ENCODE results near the gene HPSE2.

The HPSE2 gene

DNA sequence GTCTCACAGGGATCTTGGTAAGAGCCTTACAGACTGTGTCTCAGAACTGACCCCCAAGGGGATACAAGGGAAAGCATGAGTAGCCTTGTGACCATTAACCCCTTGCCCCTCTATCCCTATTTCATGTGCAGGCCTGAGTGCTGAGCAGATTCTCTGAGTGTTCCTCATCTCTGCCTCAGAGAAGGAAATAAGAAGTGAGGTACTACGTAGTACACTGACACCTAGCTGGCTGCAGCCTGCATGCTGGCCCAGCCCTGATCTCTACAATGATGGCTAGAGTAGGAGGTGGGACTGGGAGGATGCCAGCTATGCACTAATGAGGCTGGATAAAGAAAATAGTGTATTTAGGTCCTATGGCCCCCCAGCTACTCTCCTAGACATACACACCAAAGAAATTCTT is 614.0 kb downstream of the HPSE2 start:
- Histone ChIP-seq H3K79me2 (no peaks in the 10 kb centered on the region), H3K4me1 (no peaks in the 10 kb centered on the region), H3K4me3 (ENCODE audit: low read depth, low read length) (no peak overlapping the region), H2AFZ (no peak overlapping the region), H3K9me3 (ENCODE audit: control insufficient read depth, low read length) (no peaks in the 10 kb centered on the region), H3K36me3 (ENCODE audit: control insufficient read depth, insufficient read depth, low read length) (no peaks in the 10 kb centered on the region), H3K27me3 (ENCODE audit: control insufficient read depth, insufficient read depth, low read length) (no peaks in the 10 kb centered on the region), H3K9ac (no peak overlapping the region), H3K27ac (no peak overlapping the region), H3K4me2 (ENCODE audit: low read length) (no peak overlapping the region)
- TF ChIP-seq, protein P1, sequence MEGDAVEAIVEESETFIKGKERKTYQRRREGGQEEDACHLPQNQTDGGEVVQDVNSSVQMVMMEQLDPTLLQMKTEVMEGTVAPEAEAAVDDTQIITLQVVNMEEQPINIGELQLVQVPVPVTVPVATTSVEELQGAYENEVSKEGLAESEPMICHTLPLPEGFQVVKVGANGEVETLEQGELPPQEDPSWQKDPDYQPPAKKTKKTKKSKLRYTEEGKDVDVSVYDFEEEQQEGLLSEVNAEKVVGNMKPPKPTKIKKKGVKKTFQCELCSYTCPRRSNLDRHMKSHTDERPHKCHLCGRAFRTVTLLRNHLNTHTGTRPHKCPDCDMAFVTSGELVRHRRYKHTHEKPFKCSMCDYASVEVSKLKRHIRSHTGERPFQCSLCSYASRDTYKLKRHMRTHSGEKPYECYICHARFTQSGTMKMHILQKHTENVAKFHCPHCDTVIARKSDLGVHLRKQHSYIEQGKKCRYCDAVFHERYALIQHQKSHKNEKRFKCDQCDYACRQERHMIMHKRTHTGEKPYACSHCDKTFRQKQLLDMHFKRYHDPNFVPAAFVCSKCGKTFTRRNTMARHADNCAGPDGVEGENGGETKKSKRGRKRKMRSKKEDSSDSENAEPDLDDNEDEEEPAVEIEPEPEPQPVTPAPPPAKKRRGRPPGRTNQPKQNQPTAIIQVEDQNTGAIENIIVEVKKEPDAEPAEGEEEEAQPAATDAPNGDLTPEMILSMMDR (IDR thresholded peaks at IDR 0.05), result no peak

DNA sequence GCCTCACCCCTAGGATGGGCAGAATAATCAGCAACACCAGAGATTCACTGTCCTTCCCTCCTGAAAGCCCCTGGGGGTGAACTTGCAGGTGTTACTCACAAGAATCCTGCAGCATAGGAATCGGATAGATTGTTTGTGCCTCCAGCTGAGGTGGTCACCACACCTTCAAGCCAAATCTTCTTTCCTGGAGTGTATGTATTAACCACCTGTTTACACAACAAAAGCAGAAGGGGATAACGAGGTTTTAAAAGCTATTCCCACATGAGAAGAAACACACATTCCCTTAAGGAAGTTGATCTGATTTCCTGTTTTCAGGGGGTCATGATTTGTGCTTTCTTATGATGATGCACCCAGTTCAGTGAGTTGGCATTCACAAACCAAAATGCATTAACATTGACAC is 615.1 kb downstream of the HPSE2 start:
- H3K36me3 ChIP-seq (ENCODE audit: control insufficient read depth, insufficient read depth, low read length), result no peaks in the 10 kb centered on the region
- no peaks in the 10 kb centered on the region for H3K79me2 ChIP-seq
- no peak overlapping the region for H3K9ac ChIP-seq
- no peak overlapping the region for H3K27ac ChIP-seq
- no peak overlapping the region for H3K4me3 ChIP-seq (ENCODE audit: low read depth, low read length)
- no peak overlapping the region for H2AFZ ChIP-seq
- TF ChIP-seq, protein P1 (IDR thresholded peaks at IDR 0.05), result no peak
- no peaks in the 10 kb centered on the region for H3K9me3 ChIP-seq (ENCODE audit: control insufficient read depth, low read length)
- H3K4me2 ChIP-seq (ENCODE audit: low read length), result no peak overlapping the region
- no peaks in the 10 kb centered on the region for H3K27me3 ChIP-seq (ENCODE audit: control insufficient read depth, insufficient read depth, low read length)
- no peaks in the 10 kb centered on the region for H3K4me1 ChIP-seq

DNA sequence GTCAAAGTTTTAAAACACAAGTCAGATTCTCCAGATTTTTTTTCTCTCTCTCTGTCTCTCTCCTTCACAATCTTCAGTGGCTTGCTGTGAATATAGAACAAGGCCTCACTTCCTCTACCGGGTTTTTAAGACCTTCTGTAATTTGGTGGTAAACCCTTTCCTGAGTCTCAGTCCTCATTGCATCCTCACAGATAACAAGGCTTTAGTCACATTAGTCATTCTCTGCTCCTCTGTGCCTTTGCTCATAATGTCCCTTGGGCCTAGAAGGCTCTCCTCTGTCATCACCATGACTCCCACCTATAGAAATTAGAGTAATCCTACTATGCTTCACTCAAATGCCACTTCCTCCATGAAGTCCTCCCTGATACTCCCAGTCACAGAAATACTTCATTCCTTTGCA is 616.2 kb downstream of the HPSE2 start:
- H3K79me2 ChIP-seq, result no peaks in the 10 kb centered on the region
- no peaks in the 10 kb centered on the region for H3K36me3 ChIP-seq (ENCODE audit: control insufficient read depth, insufficient read depth, low read length)
- no peaks in the 10 kb centered on the region for H3K27me3 ChIP-seq (ENCODE audit: control insufficient read depth, insufficient read depth, low read length)
- TF ChIP-seq, protein P1 (IDR thresholded peaks at IDR 0.05), result no peak
- H3K4me2 ChIP-seq (ENCODE audit: low read length), result no peak overlapping the region
- H3K9ac ChIP-seq, result no peak overlapping the region
- H3K9me3 ChIP-seq (ENCODE audit: control insufficient read depth, low read length), result no peaks in the 10 kb centered on the region
- H3K4me3 ChIP-seq (ENCODE audit: low read depth, low read length), result no peak overlapping the region
- H3K27ac ChIP-seq, result no peak overlapping the region
- no peak overlapping the region for H2AFZ ChIP-seq
- no peaks in the 10 kb centered on the region for H3K4me1 ChIP-seq

DNA sequence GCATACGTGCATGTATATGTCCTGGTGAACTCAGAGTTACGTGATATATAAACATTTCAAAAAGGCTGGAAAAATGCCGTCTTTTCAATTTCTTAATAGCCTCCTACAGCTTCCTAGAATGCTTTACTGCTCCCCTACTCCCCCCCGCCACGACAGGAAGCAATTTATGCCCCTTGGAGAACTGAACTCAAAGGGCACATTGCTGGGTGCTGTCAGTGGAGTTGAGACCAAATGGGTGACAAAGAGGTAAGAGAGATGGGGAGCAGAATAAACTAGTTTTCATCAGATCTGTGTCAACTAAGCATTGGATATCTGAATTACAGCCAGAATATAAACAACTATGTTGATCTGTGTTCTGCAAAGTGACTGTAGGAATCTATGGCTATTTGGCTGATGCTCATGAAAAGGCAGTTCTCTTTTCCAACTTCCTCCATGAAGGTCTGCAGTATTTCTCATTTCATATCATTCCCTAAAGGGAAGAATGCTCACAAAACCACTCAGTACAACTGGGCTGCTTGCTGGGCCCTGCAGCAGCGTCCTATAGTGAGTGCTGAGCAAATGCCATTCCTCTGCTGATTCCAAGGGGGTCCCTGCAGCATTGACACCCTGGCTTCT is 617.6 kb downstream of the HPSE2 start:
- TF ChIP-seq, protein P1 (IDR thresholded peaks at IDR 0.05), result no peak
- no peak overlapping the region for H2AFZ ChIP-seq
- H3K4me2 ChIP-seq (ENCODE audit: low read length), result no peak overlapping the region
- H3K4me3 ChIP-seq (ENCODE audit: low read depth, low read length), result no peak overlapping the region
- no peak overlapping the region for H3K27ac ChIP-seq
- no peak overlapping the region for H3K9ac ChIP-seq
- H3K9me3 ChIP-seq (ENCODE audit: control insufficient read depth, low read length), result no peaks in the 10 kb centered on the region
- H3K79me2 ChIP-seq, result no peaks in the 10 kb centered on the region
- H3K27me3 ChIP-seq (ENCODE audit: control insufficient read depth, insufficient read depth, low read length), result no peaks in the 10 kb centered on the region
- no peaks in the 10 kb centered on the region for H3K4me1 ChIP-seq
- no peaks in the 10 kb centered on the region for H3K36me3 ChIP-seq (ENCODE audit: control insufficient read depth, insufficient read depth, low read length)

DNA sequence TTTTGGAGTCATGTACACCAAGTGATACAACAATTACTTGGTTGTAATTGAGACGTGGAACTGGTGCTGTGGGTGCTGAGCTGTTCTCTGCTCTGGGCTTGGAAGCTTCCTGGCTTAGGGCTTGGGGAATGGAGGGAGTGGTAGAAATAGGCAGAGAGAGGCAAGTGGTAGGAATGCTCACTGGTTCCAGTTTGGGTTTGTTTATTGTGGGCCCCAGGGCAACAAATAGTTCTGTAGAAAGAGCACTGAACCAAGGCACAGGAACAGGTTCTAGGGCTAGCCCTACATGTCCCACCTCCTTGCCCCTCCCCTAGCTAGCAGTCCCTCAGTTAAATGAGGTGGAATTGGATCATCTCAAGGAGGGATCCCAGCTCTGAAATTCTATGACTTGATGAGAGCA is 622.2 kb downstream of the HPSE2 start:
- H3K4me2 ChIP-seq (ENCODE audit: low read length), result no peak overlapping the region
- no peaks in the 10 kb centered on the region for H3K27me3 ChIP-seq (ENCODE audit: control insufficient read depth, insufficient read depth, low read length)
- H3K9me3 ChIP-seq (ENCODE audit: control insufficient read depth, low read length), result no peaks in the 10 kb centered on the region
- H2AFZ ChIP-seq, result no peak overlapping the region
- H3K27ac ChIP-seq, result no peak overlapping the region
- H3K4me1 ChIP-seq, result no peaks in the 10 kb centered on the region
- no peaks in the 10 kb centered on the region for H3K79me2 ChIP-seq
- H3K36me3 ChIP-seq (ENCODE audit: control insufficient read depth, insufficient read depth, low read length), result no peaks in the 10 kb centered on the region
- no peak overlapping the region for H3K4me3 ChIP-seq (ENCODE audit: low read depth, low read length)
- no peak overlapping the region for H3K9ac ChIP-seq
- TF ChIP-seq, protein P1 (IDR thresholded peaks at IDR 0.05), result no peak

All from parathyroid adenoma (tissue), 2 donors.